Measurements from ENCODE around the gene CDK8. TPM values are rescaled to one million over a fixed set of nuclear protein-coding genes. Genes with fewer than 3 reads are reported as not detected.

CDK8 gene
- total RNA-seq, 4 donors from 2014 or later = 20.3 to 26.3 (median 23.8) TPM

GRCh38 chr13:26423629-26424028 lies 169.7 kb downstream of the CDK8 start:
- intact Hi-C loops (cut with DNase I) = no loop called here

GRCh38 chr13:26424181-26424580 lies 170.3 kb downstream of the CDK8 start:
- no peaks in the 10 kb centered on the region for H3K36me3 ChIP-seq
- peak overlapping the region; percentile 88 to 90 (median 89) for H3K27ac ChIP-seq (replicated peaks in 1 of 4)
- H3K27me3 ChIP-seq = no peaks in the 10 kb centered on the region
- H3K4me1 ChIP-seq = peaks cover 7 to 51% (median 46%) of the 10 kb centered on the region in 4 donors
- intact Hi-C loops (cut with DNase I) = no loop called here
- 63% methylated on average over 11 of the region's 14 CpGs for WGBS
- peak overlapping the region in 2 of 4 donors; percentile 8 to 12 for H3K4me3 ChIP-seq
- TF ChIP-seq POLR2A (IDR thresholded peaks at IDR 0.05; ENCODE audit: low read depth) = no peak
- no peak for TF ChIP-seq POLR2AphosphoS5 (IDR thresholded peaks at IDR 0.05)
- TF ChIP-seq EP300 (IDR thresholded peaks at IDR 0.05) = no peak
- no peak for TF ChIP-seq CTCF (IDR thresholded peaks at IDR 0.05)
- DNase-seq (ENCODE audit: extremely low spot score) = no peak
- no peaks in the 10 kb centered on the region for H3K9me3 ChIP-seq

More at GRCh38 chr13:26423629-26424028, 169.7 kb downstream of the CDK8 start:
- DNase-seq (ENCODE audit: extremely low spot score) = no peak
- 31% methylated on average over 3 of the region's 3 CpGs for WGBS
- peak overlapping the region; percentile 88 to 90 (median 89) for H3K27ac ChIP-seq (replicated peaks in 1 of 4)
- H3K9me3 ChIP-seq = no peaks in the 10 kb centered on the region
- peak overlapping the region in 1 of 4 donors; percentile 12 for H3K4me3 ChIP-seq
- no peaks in the 10 kb centered on the region for H3K36me3 ChIP-seq
- TF ChIP-seq EP300 (IDR thresholded peaks at IDR 0.05) = no peak
- TF ChIP-seq POLR2AphosphoS5 (IDR thresholded peaks at IDR 0.05) = peak; percentile 84 to 91
- TF ChIP-seq POLR2A (IDR thresholded peaks at IDR 0.05; ENCODE audit: low read depth) = no peak
- H3K27me3 ChIP-seq = no peaks in the 10 kb centered on the region
- peaks cover 7 to 51% (median 46%) of the 10 kb centered on the region in 4 donors for H3K4me1 ChIP-seq

GRCh38 chr13:26425443-26426358 lies 171.8 kb downstream of the CDK8 start:
- Histone ChIP-seq H3K27me3 (no peaks in the 10 kb centered on the region), H3K36me3 (no peaks in the 10 kb centered on the region), H3K27ac (replicated peaks in 1 of 4) (peak overlapping the region; percentile 88 to 90 (median 89)), H3K4me1 (peaks cover 7 to 46% (median 42%) of the 10 kb centered on the region in 4 donors), H3K9me3 (no peaks in the 10 kb centered on the region), H3K4me3 (no peak overlapping the region)
- no peak for DNase-seq (ENCODE audit: extremely low spot score)
- intact Hi-C loops (cut with DNase I) = no loop called here
- WGBS = 31% methylated on average over 9 of the region's 9 CpGs
- TF ChIP-seq EP300 (IDR thresholded peaks at IDR 0.05) (no peak), POLR2A (IDR thresholded peaks at IDR 0.05; ENCODE audit: low read depth) (no peak), CTCF (IDR thresholded peaks at IDR 0.05) (peak in 1 of 3 experiments; percentile 23), POLR2AphosphoS5 (IDR thresholded peaks at IDR 0.05) (peak in 1 of 2 donors; percentile 51)

GRCh38 chr13:26433776-26434175 lies 179.8 kb downstream of the CDK8 start:
- Histone ChIP-seq H3K9me3 (peaks cover 0 to 34% (median 24%) of the 10 kb centered on the region in 4 donors), H3K27me3 (no peaks in the 10 kb centered on the region), H3K27ac (replicated peaks in 1 of 4) (peak overlapping the region in 1 of 4 donors; percentile 5), H3K4me3 (no peak overlapping the region), H3K4me1 (peaks cover 0 to 9% (median 8%) of the 10 kb centered on the region in 4 donors), H3K36me3 (no peaks in the 10 kb centered on the region)
- TF ChIP-seq CTCF (IDR thresholded peaks at IDR 0.05) (no peak), POLR2AphosphoS5 (IDR thresholded peaks at IDR 0.05) (no peak), EP300 (IDR thresholded peaks at IDR 0.05) (no peak), POLR2A (IDR thresholded peaks at IDR 0.05; ENCODE audit: low read depth) (no peak)
- DNase-seq (ENCODE audit: extremely low spot score) = no peak
- intact Hi-C loops (cut with DNase I) = no loop called here
- WGBS = 55% methylated on average over 4 of the region's 4 CpGs

GRCh38 chr13:26435171-26435570 lies 181.2 kb downstream of the CDK8 start:
- H3K27ac ChIP-seq (replicated peaks in 1 of 4) = no peak overlapping the region
- intact Hi-C loops (cut with DNase I) = no loop called here
- TF ChIP-seq CTCF (IDR thresholded peaks at IDR 0.05) (no peak), POLR2A (IDR thresholded peaks at IDR 0.05; ENCODE audit: low read depth) (no peak), POLR2AphosphoS5 (IDR thresholded peaks at IDR 0.05) (no peak), EP300 (IDR thresholded peaks at IDR 0.05) (no peak)

More at GRCh38 chr13:26435171-26435570, 181.2 kb downstream of the CDK8 start:
- Histone ChIP-seq H3K4me1 (peaks cover 0 to 9% (median 8%) of the 10 kb centered on the region in 4 donors), H3K4me3 (no peak overlapping the region), H3K36me3 (no peaks in the 10 kb centered on the region), H3K9me3 (peaks cover 0 to 44% (median 24%) of the 10 kb centered on the region in 4 donors), H3K27me3 (no peaks in the 10 kb centered on the region)
- DNase-seq (ENCODE audit: extremely low spot score) = no peak

Measured in esophagus muscularis mucosa (tissue), 4 donors.